ENCODE measurements around the gene PEMT. TPM values are rescaled to one million over a fixed set of nuclear protein-coding genes. Genes with fewer than 3 reads are reported as not detected.

PEMT gene
- total RNA-seq, 1 experiment from 2014 or later = 27.0 TPM

GRCh38 chr17:17509601-17510425 is 81.7 kb downstream of the PEMT start:
- TF ChIP-seq REST (IDR thresholded peaks at IDR 0.05; ENCODE audit: insufficient read depth in 1 of 2, low read depth in 2 of 2, low read length in 1 of 2) (no peak), TCF7L2 (IDR thresholded peaks at IDR 0.05; ENCODE audit: low read depth, low read length) (no peak), CTCF (IDR thresholded peaks at IDR 0.05) (no peak), POLR2AphosphoS5 (IDR thresholded peaks at IDR 0.05; ENCODE audit: low read depth, low read length) (no peak), SIN3A (IDR thresholded peaks at IDR 0.05; ENCODE audit: borderline replicate concordance, insufficient read depth, low read depth, low read length) (no peak)
- H3K9me3 ChIP-seq (ENCODE audit: control insufficient read depth, insufficient read depth, low read depth, low read length) = no peaks in the 10 kb centered on the region
- H3K4me1 ChIP-seq (ENCODE audit: control insufficient read depth, insufficient read depth, low read length) = peaks cover 8% of the 10 kb centered on the region
- H3K4me3 ChIP-seq (ENCODE audit: low read depth in 2 of 2, low read length in 2 of 2) = no peak overlapping the region
- no peaks in the 10 kb centered on the region for H3K36me3 ChIP-seq (ENCODE audit: control insufficient read depth, insufficient read depth, low read length)
- no peak overlapping the region for H3K27ac ChIP-seq (ENCODE audit: low read length)
- CTCF ChIA-PET = interaction anchor here (0.5 kb wide), 1 partner anchor 103 kb away, joined by 4 read pairs; no protein-coding TSS in a partner anchor
- intact Hi-C loops (cut with micrococcal nuclease; ENCODE audit: unreplicated experiment) = no loop called here
- in situ Hi-C loops (cut with HindIII; ENCODE audit: low pct_unique_long_range_greater_than_20kb, low sequenced_read_pairs) = no loop called here
- POLR2A ChIA-PET = no interaction called here
- ATAC-seq = no peak
- H3K27me3 ChIP-seq (ENCODE audit: control insufficient read depth, insufficient read depth, low read length) = no peaks in the 10 kb centered on the region
- no TSS peak for BruUV-seq (replicated peaks)
- no peak for DNase-seq (ENCODE audit: low read depth, low spot score)

GRCh38 chr17:17508646-17509591 is 82.6 kb downstream of the PEMT start:
- BruUV-seq (replicated peaks) = no TSS peak
- ATAC-seq (no peak), DNase-seq (ENCODE audit: low read depth, low spot score) (no peak)
- H3K9me3 ChIP-seq (ENCODE audit: control insufficient read depth, insufficient read depth, low read depth, low read length) = no peaks in the 10 kb centered on the region
- CTCF ChIA-PET = no interaction called here
- H3K4me3 ChIP-seq (ENCODE audit: low read depth in 2 of 2, low read length in 2 of 2) = no peak overlapping the region
- intact Hi-C loops (cut with micrococcal nuclease; ENCODE audit: unreplicated experiment) = no loop called here
- H3K36me3 ChIP-seq (ENCODE audit: control insufficient read depth, insufficient read depth, low read length) = no peaks in the 10 kb centered on the region
- peaks cover 8% of the 10 kb centered on the region for H3K4me1 ChIP-seq (ENCODE audit: control insufficient read depth, insufficient read depth, low read length)
- TF ChIP-seq CTCF (IDR thresholded peaks at IDR 0.05) = no peak
- TF ChIP-seq POLR2AphosphoS5 (IDR thresholded peaks at IDR 0.05; ENCODE audit: low read depth, low read length) = no peak
- TF ChIP-seq TCF7L2 (IDR thresholded peaks at IDR 0.05; ENCODE audit: low read depth, low read length) = no peak
- no peak for TF ChIP-seq SIN3A (IDR thresholded peaks at IDR 0.05; ENCODE audit: borderline replicate concordance, insufficient read depth, low read depth, low read length)
- no peak for TF ChIP-seq REST (IDR thresholded peaks at IDR 0.05; ENCODE audit: insufficient read depth in 1 of 2, low read depth in 2 of 2, low read length in 1 of 2)
- H3K27ac ChIP-seq (ENCODE audit: low read length) = no peak overlapping the region
- in situ Hi-C loops (cut with HindIII; ENCODE audit: low pct_unique_long_range_greater_than_20kb, low sequenced_read_pairs) = no loop called here
- POLR2A ChIA-PET = no interaction called here
- no peaks in the 10 kb centered on the region for H3K27me3 ChIP-seq (ENCODE audit: control insufficient read depth, insufficient read depth, low read length)

Measured in Panc1 (cell line).